ENCODE measurements around the gene TLX2.

- TF ChIP-seq CTCF (IDR thresholded peaks at IDR 0.05; ENCODE audit: insufficient read depth, low read length, poor library complexity, severe bottlenecking) (no peak), EZH2phosphoT487 (conservative IDR thresholded peaks at IDR 0.05; ENCODE audit: low read length) (no peak)
These were observed 32.8 kb upstream of the TLX2 start for GRCh38 chr2:74481431-74481830.

Measured in SU-DHL-6 (cell line).